AG09319 (cell line): ENCODE data around the gene SERPIND1.

Experiments
- DNase-seq: peaks from one replicate; pipeline ENCODE4 v3.0.0-alpha.2; 2010; ENCODE audit warnings: low read depth; ENCODE audit errors: extremely low read depth
- TF ChIP-seq, protein P1 (sequence below): IDR thresholded peaks from 2 replicates; pipeline ENCODE4 v1.5.1; 2011; ENCODE audit warnings: low read depth, mild to moderate bottlenecking, inconsistent platforms, low read length, moderate library complexity

The SERPIND1 gene

DNA sequence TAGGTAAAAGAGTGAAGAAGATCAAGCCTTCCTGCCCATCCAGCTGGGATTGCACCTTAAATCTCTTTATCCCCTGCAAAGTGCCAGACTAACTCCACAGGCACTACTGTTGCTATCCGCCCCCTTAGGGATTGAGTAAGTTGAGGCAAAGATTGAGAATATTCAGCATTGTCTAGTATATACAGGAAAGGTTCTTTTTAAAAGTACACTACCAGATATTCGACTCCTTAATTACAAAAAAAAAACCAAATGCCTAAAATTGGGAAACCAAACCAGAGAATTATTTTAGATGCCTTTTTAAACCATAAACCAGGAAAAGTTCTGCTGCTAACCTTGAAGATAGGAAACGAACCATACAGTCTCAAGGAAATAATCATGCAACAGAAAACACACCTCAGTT lies 11.5 kb downstream of the SERPIND1 start:
- TF ChIP-seq, protein P1, sequence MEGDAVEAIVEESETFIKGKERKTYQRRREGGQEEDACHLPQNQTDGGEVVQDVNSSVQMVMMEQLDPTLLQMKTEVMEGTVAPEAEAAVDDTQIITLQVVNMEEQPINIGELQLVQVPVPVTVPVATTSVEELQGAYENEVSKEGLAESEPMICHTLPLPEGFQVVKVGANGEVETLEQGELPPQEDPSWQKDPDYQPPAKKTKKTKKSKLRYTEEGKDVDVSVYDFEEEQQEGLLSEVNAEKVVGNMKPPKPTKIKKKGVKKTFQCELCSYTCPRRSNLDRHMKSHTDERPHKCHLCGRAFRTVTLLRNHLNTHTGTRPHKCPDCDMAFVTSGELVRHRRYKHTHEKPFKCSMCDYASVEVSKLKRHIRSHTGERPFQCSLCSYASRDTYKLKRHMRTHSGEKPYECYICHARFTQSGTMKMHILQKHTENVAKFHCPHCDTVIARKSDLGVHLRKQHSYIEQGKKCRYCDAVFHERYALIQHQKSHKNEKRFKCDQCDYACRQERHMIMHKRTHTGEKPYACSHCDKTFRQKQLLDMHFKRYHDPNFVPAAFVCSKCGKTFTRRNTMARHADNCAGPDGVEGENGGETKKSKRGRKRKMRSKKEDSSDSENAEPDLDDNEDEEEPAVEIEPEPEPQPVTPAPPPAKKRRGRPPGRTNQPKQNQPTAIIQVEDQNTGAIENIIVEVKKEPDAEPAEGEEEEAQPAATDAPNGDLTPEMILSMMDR: no peak
- no peak for DNase-seq

DNA sequence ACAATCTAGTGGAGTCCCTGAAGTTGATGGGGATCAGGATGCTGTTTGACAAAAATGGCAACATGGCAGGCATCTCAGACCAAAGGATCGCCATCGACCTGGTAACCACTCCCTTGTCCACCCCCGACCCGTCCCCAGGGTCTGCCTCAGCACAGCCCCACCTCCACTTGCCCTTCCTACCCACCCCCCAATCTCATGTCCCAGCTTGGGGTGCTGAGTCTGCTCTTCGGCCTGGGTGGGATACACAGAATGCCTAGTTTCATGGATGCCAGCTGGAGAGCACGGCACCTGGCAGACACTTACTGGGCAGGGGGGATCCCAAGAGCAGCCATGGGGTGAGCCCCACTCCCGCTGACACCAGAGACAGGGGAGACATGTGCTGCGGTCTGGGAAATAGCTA lies 12.1 kb downstream of the SERPIND1 start:
- DNase-seq: no peak

DNA sequence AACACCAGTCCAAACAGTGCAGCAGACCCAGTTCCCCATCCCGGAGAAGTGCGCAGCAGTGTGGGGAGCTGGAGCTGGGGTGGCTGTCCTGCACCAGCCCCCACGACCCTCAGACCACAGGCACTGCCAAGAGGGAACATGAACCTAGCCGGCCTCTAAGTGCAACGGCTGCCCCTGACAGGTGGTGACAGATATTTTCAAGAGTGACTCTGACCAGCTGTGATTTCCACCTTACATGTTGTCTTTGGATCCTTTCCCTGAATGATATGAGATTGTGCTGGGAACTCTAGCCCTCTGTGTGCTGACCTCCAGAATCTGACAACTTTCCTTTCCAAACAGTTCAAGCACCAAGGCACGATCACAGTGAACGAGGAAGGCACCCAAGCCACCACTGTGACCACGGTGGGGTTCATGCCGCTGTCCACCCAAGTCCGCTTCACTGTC lies 12.6 kb downstream of the SERPIND1 start:
- TF ChIP-seq, protein P1: no peak
- no peak for DNase-seq

More for the DNA sequence above, 12.1 kb downstream of the SERPIND1 start:
- TF ChIP-seq, protein P1: no peak

DNA sequence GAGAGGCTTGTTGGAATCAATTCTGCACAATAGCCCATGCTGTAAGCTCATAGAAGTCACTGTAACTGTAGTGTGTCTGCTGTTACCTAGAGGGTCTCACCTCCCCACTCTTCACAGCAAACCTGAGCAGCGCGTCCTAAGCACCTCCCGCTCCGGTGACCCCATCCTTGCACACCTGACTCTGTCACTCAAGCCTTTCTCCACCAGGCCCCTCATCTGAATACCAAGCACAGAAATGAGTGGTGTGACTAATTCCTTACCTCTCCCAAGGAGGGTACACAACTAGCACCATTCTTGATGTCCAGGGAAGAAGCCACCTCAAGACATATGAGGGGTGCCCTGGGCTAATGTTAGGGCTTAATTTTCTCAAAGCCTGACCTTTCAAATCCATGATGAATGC lies 13.3 kb downstream of the SERPIND1 start:
- DNase-seq: no peak
- TF ChIP-seq, protein P1: no peak

DNA sequence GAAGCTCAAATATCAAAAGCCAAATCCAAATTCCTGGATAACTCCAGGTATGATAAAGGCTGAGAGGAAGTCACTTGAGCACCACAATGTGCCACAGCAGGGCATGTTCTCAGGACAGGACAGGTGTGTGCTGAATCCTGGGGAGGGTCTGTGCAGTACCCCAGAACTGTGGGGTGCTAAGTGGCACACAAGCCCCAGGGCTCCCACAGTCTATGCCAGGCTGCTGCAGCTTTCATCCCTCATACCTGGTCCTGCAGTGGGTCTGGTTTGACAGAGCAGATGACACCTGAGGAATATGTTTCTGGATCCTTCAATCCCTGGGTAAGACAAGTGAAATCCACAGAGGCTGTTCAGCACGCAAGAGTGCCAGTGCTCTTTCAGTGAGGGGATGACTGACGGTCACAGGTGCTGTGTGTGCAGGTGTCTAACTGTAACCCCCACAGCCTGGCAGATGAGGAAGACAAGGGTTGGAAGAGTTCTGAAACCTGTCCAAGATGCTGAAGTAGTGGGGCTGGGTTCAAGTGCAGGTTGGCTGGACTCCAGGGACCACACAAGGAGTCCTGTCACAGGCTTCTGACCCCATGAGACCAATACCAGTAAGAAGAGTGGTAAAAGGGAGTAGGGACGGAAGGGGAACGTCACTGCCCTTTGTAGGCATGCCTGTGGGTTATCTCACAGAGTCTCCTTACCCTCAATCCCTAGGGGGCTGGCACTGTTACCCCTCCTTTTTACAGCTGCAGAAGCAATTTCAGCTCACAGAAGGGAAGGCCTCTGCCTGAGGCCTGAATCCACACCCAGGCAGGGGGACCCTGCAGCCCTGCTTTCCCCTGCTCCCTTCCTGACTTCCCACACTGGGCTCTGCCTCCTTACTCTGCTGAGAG lies 14.1 kb downstream of the SERPIND1 start:
- TF ChIP-seq, protein P1: no peak
- no peak for DNase-seq

DNA sequence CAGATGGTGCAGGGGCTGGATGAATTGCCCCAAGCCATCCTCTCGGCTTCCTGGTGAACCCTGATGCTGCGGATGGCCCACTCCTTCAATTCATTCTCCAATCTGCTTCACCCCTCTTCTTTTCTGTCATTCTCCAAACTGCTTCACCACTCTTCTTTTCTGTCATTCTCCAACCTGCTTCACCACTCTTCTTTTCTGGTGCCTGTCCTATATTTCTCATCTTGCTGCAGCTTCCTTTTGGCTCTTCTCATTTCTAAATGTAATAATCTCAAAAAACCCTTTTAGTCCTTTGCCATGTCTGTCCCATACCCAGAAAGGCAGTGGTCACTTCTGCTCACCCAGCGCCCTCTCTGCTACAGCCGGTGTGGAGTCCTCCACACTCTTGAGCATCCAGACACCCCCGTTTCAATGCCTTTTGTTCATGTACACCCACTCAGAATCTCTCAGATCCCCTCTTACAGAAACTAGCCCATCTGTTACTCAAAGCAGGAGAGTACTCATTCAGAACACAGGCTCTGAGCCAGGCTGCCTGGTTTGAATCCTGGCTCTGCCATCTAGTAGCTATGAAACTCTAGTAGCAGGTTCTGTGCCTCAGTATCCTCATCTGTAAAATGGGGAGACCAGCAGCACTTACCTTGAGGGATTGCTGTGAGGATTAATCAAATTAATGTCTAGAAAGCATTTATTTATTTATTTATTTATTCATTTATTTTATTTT lies 14.9 kb downstream of the SERPIND1 start:
- TF ChIP-seq, protein P1: no peak
- DNase-seq: no peak

DNA sequence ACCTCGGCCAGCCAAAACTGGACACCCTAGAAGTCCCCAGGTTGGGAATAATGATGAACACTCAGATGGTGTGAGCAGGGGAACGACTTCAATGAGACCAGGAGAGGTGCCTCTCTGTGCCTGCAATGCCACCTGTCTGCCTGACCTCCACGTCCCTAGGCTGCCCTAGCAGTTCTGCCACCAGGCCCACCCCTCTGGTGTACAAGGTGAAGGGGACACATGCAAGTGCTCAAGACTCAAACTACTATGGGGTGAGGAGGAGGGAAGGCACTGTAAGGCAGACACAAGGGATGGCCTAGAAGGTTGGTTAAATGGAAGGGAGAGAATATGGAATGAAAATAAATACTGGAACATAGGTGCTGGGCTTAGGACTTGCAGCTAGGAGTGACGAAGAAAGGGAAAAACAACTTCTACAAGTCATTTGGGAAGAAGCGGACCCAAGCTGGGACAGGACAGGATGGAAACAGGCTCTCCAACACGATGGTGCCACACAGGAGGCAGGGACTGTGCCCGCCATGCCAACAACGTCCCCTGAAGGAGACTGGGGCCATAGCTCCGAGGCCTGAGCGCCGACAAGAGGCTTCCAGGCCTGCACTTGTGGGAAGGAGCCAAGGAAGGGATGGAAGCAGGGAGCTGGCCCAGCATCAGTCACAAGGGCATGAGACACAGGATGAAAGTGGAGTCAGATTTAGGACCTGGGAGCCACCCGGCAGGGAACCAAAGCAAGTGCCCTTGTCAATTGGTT lies 18.5 kb downstream of the SERPIND1 start:
- DNase-seq: no peak
- TF ChIP-seq, protein P1: no peak
